GM12892 (cell line): ENCODE data around the gene FGF16.

ENCODE experiments used
- DNase-seq: peaks from one replicate; pipeline ENCODE4 v3.0.0; 2011; ENCODE audit not compliant: insufficient read length
- FAIRE-seq: peaks from 2 replicates; lab custom pipeline; 2011; peaks lifted over from hg19 to GRCh38; lab: Jason Lieb, UNC
- POLR2A ChIP-seq: IDR thresholded peaks from 2 replicates; pipeline ENCODE4 v1.6.1; 2011; ENCODE audit warnings: low read depth, low read length, control low read depth
- POLR2AphosphoS5 ChIP-seq: IDR thresholded peaks from 2 replicates; pipeline ENCODE4 v1.6.1; 2011; ENCODE audit warnings: low read depth, low read length, control low read depth
- TAF1 ChIP-seq: IDR thresholded peaks from 2 replicates; pipeline ENCODE4 v1.6.1; 2011; ENCODE audit warnings: low read depth, mild to moderate bottlenecking, control low read depth, low read length, borderline replicate concordance

Gene FGF16

DNA sequence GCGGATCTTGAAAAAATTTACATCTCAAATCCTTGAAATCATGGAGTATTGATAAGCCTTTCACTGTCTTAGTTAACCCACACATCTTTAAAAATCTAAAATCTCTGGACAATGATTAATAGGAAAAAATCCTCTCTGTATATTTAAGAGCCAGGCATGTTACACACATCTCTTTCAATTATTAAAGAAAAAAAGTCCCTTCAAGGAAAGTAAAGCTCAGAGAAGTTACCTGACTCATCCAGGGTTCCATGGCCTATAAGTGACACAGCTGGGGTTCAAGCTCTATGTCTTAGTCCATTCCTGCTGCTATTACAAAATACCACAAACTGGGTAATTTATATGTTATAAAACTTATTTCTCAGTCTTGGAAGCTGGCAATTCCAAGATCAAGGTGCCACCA lies 14.2 kb upstream of the FGF16 start:
- DNase-seq (no peak), FAIRE-seq (no peak)
- TF ChIP-seq POLR2AphosphoS5 (no peak), POLR2A (no peak), TAF1 (no peak)

DNA sequence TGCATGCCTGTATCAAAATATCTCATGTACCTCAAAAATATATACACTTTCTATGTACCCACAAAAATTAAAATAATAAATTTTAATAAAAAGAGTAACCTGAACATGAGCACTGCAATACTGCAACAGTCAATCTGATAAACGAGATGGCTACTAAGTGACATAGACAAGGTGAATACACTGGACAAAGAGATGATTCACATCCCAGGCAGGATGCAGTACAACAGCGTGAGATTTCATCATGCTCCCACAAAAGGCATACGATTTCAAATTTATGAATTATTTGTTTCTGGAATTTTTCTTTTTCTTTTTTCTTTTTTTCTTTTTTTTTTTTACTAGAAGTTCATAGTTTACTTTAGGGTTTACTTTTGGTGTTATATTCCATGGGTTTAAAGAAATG lies 12.2 kb upstream of the FGF16 start:
- no peak for FAIRE-seq
- no peak for TF ChIP-seq TAF1
- no peak for TF ChIP-seq POLR2A
- TF ChIP-seq POLR2AphosphoS5, result no peak
- no peak for DNase-seq

DNA sequence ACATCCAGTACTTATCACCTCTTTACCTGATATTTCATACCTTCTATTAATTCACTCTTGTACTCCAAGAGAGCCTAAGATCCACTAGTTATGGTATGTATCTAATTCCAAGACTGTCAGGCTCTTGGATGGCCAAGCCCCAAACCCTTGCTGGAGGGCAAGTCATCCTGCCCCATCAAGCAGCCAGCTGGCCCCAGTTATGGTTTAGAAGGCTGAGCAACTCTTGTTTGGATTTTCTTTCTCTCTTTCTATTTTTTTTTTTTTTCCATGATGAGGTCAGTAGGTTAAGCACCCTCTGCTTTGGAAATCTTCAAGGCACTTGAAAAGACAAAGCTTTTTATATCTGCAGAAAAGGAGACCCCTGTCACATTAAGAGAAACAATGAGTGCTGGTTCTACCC lies 10.9 kb upstream of the FGF16 start:
- DNase-seq (no peak), FAIRE-seq (no peak)
- TF ChIP-seq POLR2A, result no peak
- TF ChIP-seq POLR2AphosphoS5, result no peak
- TF ChIP-seq TAF1, result no peak

DNA sequence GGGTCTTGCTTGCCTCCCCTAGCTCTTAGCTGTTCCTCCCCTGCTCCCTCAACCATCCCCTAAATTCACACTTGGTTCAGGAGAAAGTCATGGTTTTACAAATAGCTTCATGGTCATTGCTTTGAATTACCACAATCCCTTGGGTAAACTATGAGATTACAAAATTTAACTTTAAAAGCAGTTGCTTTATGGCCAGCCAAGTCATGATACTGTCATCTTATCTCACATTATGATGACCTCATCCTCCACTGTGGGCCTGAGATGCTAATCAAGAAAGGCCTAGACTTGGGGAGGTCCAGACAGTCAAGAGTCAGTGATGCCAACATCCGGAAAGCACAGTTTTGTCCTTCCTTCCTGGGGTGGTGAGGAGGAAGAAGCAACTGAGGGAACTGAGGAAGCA lies 10.5 kb upstream of the FGF16 start:
- TF ChIP-seq POLR2AphosphoS5 (no peak), POLR2A (no peak), TAF1 (no peak)
- DNase-seq, result no peak
- no peak for FAIRE-seq

DNA sequence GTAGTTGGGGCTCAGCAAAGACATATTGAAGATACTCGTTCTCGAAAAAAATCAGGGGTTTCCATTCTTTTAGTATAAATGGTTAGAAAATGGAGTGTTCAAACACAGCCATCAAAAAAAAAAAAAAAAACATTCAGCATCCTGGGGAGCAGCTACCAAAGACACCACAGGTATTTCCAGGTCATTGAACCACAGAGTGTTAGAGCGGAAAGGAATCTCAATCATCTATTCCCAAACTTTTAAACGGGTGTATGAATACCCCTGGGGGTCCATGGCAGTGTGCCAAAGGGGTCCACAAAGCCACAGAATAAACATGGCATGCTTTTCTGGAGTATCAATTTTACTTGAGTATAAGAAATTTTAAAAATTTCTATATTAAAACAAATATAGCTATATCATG lies 6.9 kb upstream of the FGF16 start:
- DNase-seq (no peak), FAIRE-seq (no peak)
- TF ChIP-seq POLR2AphosphoS5 (no peak), POLR2A (no peak), TAF1 (no peak)

DNA sequence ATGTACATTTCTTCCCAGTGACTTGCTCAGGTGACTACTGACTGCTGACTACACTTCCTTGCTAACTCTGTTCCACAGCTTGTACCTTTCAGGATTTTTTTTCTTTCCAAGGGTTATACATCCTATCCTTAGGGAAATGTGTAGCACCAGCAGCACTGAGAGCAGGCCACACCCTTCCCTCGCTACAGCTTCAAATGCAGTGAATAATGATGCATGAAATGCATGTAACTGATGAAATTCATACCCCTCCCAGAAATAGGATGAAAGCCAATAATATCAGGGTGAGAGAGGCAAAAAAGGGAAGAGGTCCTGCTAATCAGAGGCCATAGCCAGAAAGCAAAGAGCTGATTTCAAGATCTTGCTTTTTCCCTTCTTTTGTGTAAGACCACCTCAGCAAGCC lies 6.2 kb upstream of the FGF16 start:
- TF ChIP-seq POLR2A (no peak), POLR2AphosphoS5 (no peak), TAF1 (no peak)
- FAIRE-seq (no peak), DNase-seq (no peak)

DNA sequence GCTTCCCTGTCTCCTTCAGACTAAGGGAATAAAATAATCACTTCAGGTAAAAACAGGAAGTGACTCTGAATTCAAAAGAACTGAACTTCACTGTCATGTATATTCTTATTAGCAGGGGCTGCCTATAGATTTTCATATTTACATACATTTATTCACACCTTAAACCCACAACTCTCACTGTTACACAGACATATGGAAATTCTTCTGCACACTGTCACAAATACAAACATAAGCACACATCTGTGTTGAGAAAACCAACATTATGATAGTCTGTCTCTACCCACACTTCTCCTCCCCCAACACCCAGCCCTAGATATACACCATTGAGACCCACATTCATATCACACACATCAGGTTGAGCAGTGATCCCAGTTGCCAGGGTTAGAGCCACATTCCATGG lies 5.7 kb upstream of the FGF16 start:
- TF ChIP-seq TAF1, result no peak
- no peak for TF ChIP-seq POLR2A
- TF ChIP-seq POLR2AphosphoS5, result no peak
- FAIRE-seq, result no peak
- DNase-seq, result no peak

DNA sequence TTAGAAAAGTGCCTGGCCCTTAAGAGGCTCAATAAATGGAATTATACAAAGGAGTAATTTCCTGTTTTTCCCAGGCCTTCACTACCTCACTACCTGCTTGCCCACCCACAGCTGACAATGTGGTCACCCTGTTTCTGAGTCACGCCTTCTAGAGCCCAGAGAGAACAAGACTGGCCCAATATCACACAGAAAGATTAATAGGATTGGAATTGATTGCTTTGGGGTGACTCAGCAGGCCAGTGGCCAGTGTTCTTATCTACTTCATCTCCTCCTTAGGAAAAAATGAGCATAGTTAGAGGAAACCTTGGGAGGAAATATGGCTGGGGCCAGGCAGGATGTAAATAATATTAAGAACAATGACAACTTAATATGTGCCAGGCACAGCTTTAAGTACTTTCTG lies 4.5 kb upstream of the FGF16 start:
- TF ChIP-seq TAF1 (no peak), POLR2AphosphoS5 (no peak), POLR2A (no peak)
- FAIRE-seq, result no peak
- DNase-seq, result no peak

DNA sequence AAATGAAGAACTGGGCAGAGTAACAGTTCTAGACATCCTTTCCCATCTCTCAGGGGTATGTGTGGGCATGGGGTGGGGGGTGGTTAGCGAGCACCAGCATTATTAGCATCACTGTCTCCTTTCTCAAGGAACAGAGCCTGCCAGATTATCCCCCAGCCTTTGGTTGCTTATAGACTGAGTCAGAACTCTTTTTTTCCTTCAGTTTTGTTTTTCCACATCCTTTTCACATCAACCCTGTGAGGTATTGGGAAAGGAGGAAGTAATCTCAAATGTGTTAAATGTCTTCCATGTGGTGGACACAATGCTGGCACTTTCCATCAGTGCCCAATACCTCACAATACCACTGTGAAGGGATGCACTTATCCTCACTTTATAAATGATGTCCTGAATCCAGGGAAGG lies 3.1 kb upstream of the FGF16 start:
- TF ChIP-seq POLR2AphosphoS5 (no peak), TAF1 (no peak), POLR2A (no peak)
- FAIRE-seq (no peak), DNase-seq (no peak)

DNA sequence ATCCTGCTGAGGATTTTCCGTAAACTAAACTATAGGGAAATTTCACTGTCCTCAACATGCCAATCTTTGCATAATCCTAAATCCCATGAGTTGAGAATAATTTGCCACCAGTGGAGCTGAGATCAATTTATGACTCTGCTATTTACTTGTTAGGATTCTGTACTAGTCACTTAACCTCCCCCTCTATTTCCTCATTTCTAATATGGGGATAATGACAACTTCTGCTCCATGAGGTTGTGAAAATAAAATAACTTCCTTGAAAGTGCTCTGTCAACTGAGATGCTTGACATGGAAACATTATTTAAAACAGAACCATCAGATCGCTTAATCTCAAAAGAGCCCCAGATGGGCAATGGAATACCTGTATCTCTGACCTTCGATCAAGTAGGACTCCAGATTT lies 2.6 kb upstream of the FGF16 start:
- TF ChIP-seq POLR2AphosphoS5, result no peak
- no peak for TF ChIP-seq POLR2A
- no peak for TF ChIP-seq TAF1
- no peak for FAIRE-seq
- DNase-seq, result no peak

DNA sequence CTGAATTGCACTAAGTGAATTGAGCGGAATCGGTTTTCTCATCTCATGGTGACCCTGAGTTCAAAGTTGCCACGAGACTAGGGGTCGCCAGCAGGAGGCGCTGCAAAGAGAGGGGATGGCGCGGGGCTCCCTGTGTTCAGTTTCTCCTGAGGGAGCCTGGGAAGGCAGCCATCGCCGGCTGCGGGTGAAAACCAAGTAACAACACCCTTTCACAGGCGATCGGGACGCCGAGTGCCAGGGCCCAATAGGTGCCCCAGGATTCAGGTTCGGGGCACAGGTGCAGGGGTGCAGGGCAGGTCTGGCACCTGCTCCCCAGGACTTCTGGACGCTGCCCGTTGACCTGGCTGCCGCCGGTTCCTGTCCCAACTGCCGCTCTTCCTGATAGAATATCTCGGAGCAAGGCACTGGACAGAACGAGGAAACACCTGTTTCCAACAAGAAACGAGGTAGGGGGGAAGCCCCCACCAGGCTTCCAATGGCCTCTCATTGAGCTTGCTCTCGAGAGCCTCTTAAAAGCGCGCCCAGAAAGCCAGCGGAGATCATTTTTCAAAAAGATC lies 1.1 kb upstream of the FGF16 start:
- DNase-seq (no peak), FAIRE-seq (no peak)
- TF ChIP-seq POLR2A, result no peak
- TF ChIP-seq POLR2AphosphoS5, result no peak
- TF ChIP-seq TAF1, result no peak

DNA sequence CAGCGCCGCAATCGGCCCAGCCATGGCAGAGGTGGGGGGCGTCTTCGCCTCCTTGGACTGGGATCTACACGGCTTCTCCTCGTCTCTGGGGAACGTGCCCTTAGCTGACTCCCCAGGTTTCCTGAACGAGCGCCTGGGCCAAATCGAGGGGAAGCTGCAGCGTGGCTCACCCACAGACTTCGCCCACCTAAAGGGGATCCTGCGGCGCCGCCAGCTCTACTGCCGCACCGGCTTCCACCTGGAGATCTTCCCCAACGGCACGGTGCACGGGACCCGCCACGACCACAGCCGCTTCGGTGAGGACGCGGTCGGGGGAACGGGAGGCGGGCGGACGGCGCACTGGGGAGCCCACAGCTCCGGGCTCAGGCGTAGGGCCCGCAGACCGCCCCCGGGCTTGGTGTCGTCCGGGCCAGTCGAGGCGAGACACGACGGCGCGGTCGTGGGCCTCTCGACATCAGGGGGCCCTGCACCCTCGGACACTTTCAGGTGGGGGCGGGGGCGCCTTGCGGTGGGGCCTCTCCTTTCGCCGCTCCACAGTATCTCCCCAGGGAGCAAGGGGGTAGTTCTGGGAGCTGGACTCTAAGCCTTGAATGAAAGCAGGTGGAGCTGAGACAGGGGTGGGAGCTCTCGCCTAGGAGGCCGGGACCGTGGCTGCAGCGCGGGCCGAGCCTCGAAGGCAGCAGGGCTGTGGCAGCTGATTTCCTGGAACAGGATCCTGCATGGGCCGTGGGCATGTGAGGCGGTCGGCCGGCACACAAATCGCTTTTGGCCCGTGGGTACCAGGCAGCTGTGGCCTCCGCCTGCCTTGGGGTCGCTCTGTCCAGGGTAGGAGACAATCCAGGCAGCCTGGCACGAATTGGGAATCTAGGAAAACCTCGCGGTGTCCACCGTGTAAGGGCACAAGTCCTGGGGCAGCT lies 722 bp downstream of the FGF16 start:
- TF ChIP-seq POLR2AphosphoS5, result no peak
- TF ChIP-seq TAF1, result no peak
- FAIRE-seq (no peak), DNase-seq (no peak)
